Endothelial cell of umbilical vein (primary cell): ENCODE results near the gene TGFBR3. TPM values are rescaled to one million over a fixed set of nuclear protein-coding genes. Genes with fewer than 3 reads are reported as not detected.

Experiments used
- BruUV-seq: library from RNA; stranded (reverse); fragments of 400-500 nt; replicated peaks from 2 replicates; lab custom pipeline; 2021; lab: Mats Ljungman, UMichigan
- CTCF ChIA-PET: fragments of 300-600, 350-600 bp; sonication (Branson Sonifier 250); formaldehyde crosslinking; loops from one replicate; lab custom pipeline; 2021; ENCODE audit warnings: antibody characterized with exemption, inconsistent platforms; lab: Charles Lee
- POLR2A ChIA-PET: fragments of 300-600, 350-600 bp; sonication (Branson Sonifier 250); formaldehyde crosslinking; loops from one replicate; lab custom pipeline; 2021; ENCODE audit warnings: antibody characterized with exemption, inconsistent platforms; lab: Charles Lee
- DNase-seq: peaks from one replicate; pipeline ENCODE4 v3.0.0-alpha.2; 2011; ENCODE audit warnings: low read depth, low spot score
- FAIRE-seq: peaks from 2 replicates; lab custom pipeline; 2011; peaks lifted over from hg19 to GRCh38; lab: Jason Lieb, UNC
- H2AFZ ChIP-seq: 2 replicates; pipeline ENCODE4 v1.6.0; 2012; ENCODE audit warnings: low read depth, low read length, control low read depth, inconsistent platforms
- H3K27ac ChIP-seq: 2 replicates; pipeline ENCODE4 v1.5.1; 2011; ENCODE audit warnings: low read depth, mild to moderate bottlenecking, control low read depth, low read length, moderate library complexity; ENCODE audit not compliant: insufficient read depth
- H3K27me3 ChIP-seq, 2 experiments: 2 replicates each; pipeline versions ENCODE4 v1.6.0 to v1.6.1; 2011; ENCODE audit warnings: low read length in 2 of 2, mixed read lengths in 1 of 2; ENCODE audit not compliant: control insufficient read depth in 2 of 2, insufficient read depth in 2 of 2
- H3K36me3 ChIP-seq, 2 experiments: 2 replicates in 1 of 2; 3 replicates in 1 of 2; pipeline ENCODE4 v1.5.1; 2011; ENCODE audit warnings: low read length in 2 of 2, mild to moderate bottlenecking in 1 of 2, moderate library complexity in 1 of 2; ENCODE audit not compliant: control insufficient read depth in 2 of 2, insufficient read depth in 2 of 2; ENCODE audit errors: extremely low read depth in 1 of 2
- H3K4me1 ChIP-seq: 3 replicates; pipeline ENCODE4 v1.5.1; 2011; ENCODE audit warnings: mild to moderate bottlenecking, low read length; ENCODE audit not compliant: control insufficient read depth, insufficient read depth; ENCODE audit errors: extremely low read depth
- H3K4me2 ChIP-seq: 2 replicates; pipeline ENCODE4 v1.6.1; 2011; ENCODE audit warnings: low read length, control low read depth, mixed read lengths; ENCODE audit not compliant: insufficient read depth
- H3K4me3 ChIP-seq, 3 experiments: fragments of 200-600 bp in 1 of 3; sonication (generic), shearing (Covaris generic) in 1 of 3; replicated peaks in 1 of 3; 2 replicates each; pipeline ENCODE4 v1.5.1; 2011 to 2016; ENCODE audit warnings: control low read depth in 3 of 3, low read length in 3 of 3, mild to moderate bottlenecking in 2 of 3, inconsistent platforms in 1 of 3, low read depth in 1 of 3, moderate library complexity in 1 of 3; ENCODE audit not compliant: insufficient read depth in 1 of 3
- H3K79me2 ChIP-seq: 2 replicates; pipeline ENCODE4 v1.6.0; 2012; ENCODE audit warnings: low read length, inconsistent platforms; ENCODE audit not compliant: control insufficient read depth, insufficient read depth
- H3K9ac ChIP-seq: replicated peaks from 2 replicates; pipeline ENCODE3; 2011; ENCODE audit warnings: low read length, control low read depth; ENCODE audit not compliant: insufficient read depth; ENCODE audit errors: extremely low read depth
- H3K9me1 ChIP-seq: replicated peaks from 3 replicates; pipeline ENCODE4 v1.6.0; 2011; ENCODE audit warnings: mild to moderate bottlenecking, low read length; ENCODE audit not compliant: control insufficient read depth, insufficient read depth; ENCODE audit errors: extremely low read depth
- H3K9me3 ChIP-seq: replicated peaks from 2 replicates; pipeline ENCODE4 v1.5.1; 2012; ENCODE audit warnings: low read length, inconsistent platforms; ENCODE audit not compliant: control insufficient read depth, insufficient read depth
- H4K20me1 ChIP-seq: replicated peaks from 2 replicates; pipeline ENCODE3; 2011; ENCODE audit warnings: mild to moderate bottlenecking, low read length; ENCODE audit not compliant: control insufficient read depth, insufficient read depth; ENCODE audit errors: extremely low read depth
- CTCF ChIP-seq, 2 donors: IDR thresholded peaks; 1 replicate in 1 of 2; 2 replicates in 1 of 2; pipeline ENCODE4 v1.5.1; 2011; ENCODE audit warnings: low read length in 2 of 2, mild to moderate bottlenecking in 2 of 2, moderate library complexity in 2 of 2, control low read depth in 1 of 2, inconsistent platforms in 1 of 2, low read depth in 1 of 2; ENCODE audit not compliant: insufficient read depth in 1 of 2; ENCODE audit errors: extremely low read depth in 1 of 2
- EZH2 ChIP-seq: IDR thresholded peaks from 2 replicates; pipeline ENCODE4 v1.6.1; 2012; ENCODE audit warnings: borderline replicate concordance, low read depth, mild to moderate bottlenecking, moderate library complexity, low read length, inconsistent platforms; ENCODE audit not compliant: severe bottlenecking
- FOS ChIP-seq: IDR thresholded peaks from 2 replicates; pipeline ENCODE4 v1.6.1; 2011; ENCODE audit warnings: mild to moderate bottlenecking, low read length, moderate library complexity, borderline replicate concordance; ENCODE audit not compliant: insufficient read depth
- GATA2 ChIP-seq: IDR thresholded peaks from 2 replicates; pipeline ENCODE4 v1.7.0; 2011; ENCODE audit warnings: low read depth, mild to moderate bottlenecking, moderate library complexity, mixed read lengths, low read length; ENCODE audit not compliant: insufficient read length, insufficient read depth
- JUN ChIP-seq: IDR thresholded peaks from 2 replicates; pipeline ENCODE4 v1.6.1; 2011; ENCODE audit warnings: borderline replicate concordance, low read depth; ENCODE audit not compliant: insufficient read length, insufficient read depth
- MAX ChIP-seq: IDR thresholded peaks from 2 replicates; pipeline ENCODE4 v1.6.1; 2011; ENCODE audit not compliant: insufficient read depth, insufficient read length
- MYC ChIP-seq: IDR thresholded peaks from one replicate; pipeline ENCODE4 v1.6.1; 2011; ENCODE audit warnings: mild to moderate bottlenecking, low read depth, low read length
- POLR2A ChIP-seq: IDR thresholded peaks from 2 replicates; pipeline ENCODE4 v1.6.1; 2012; ENCODE audit warnings: low read depth, mild to moderate bottlenecking, control low read depth, low read length
- POLR2AphosphoS5 ChIP-seq: IDR thresholded peaks from 2 replicates; pipeline ENCODE4 v1.6.1; 2012; ENCODE audit warnings: low read depth, mild to moderate bottlenecking, control low read depth, low read length, moderate library complexity; ENCODE audit not compliant: insufficient read depth
- dilution Hi-C: fragments of 300-500 bp; cut with MboI; formaldehyde crosslinking; loops from one replicate; pipeline ENCODE4 v1.15.0; 2019; ENCODE audit warnings: low sequenced_read_pairs; ENCODE audit not compliant: extremely low pct_ligation_motif_present
- intact Hi-C: fragments of 100-400 bp; cut with micrococcal nuclease; formaldehyde crosslinking; loops from one replicate; pipeline ENCODE4 v1.10.0; 2022
- polyA plus RNA-seq, 4 experiments: library from polyadenylated mRNA; depleted of rRNA in 3 of 4; stranded (reverse) in 3 of 4; unstranded in 1 of 4; fragments of >200 nt; gene quantifications; 2 replicates each; pipeline versions ENCODE4 v1.2.1 to v1.2.3, GENCODE V29; 2011 to 2012; ENCODE audit warnings: missing spikeins in 1 of 4
- total RNA-seq: library from RNA; stranded (reverse); gene quantifications from 2 replicates; pipeline ENCODE4 v1.2.3, GENCODE V29; 2021

TGFBR3 gene
- total and polyA plus RNA-seq, 2 donors (not counting 3 experiments of a cell fraction or from before 2014, with no cell fraction given): 8.0 to 13.4 TPM

- POLR2A ChIA-PET: no interaction called here
- no peak for TF ChIP-seq EZH2
- no peak for TF ChIP-seq POLR2A
- no peak for TF ChIP-seq JUN
- no peak for TF ChIP-seq CTCF (IDR thresholded peaks at IDR 0.05; ENCODE audit: extremely low read depth in 1 of 2, insufficient read depth in 1 of 2, low read depth in 1 of 2, low read length in 2 of 2)
- TF ChIP-seq MAX: no peak
- TF ChIP-seq MYC: no peak
- no peak for TF ChIP-seq GATA2
- TF ChIP-seq POLR2AphosphoS5: no peak
- no peak for TF ChIP-seq FOS
- Histone ChIP-seq H3K4me1 (peaks cover 2% of the 10 kb centered on the region), H3K79me2 (no peaks in the 10 kb centered on the region), H3K36me3 (peaks cover 0 to 2% of the 10 kb centered on the region in 2 experiments), H2AFZ (no peak overlapping the region), H3K27me3 (no peaks in the 10 kb centered on the region), H3K4me2 (no peak overlapping the region), H3K9me1 (no peaks in the 10 kb centered on the region), H3K4me3 (no peak overlapping the region), H3K27ac (no peak overlapping the region), H3K9ac (no peak overlapping the region), H3K9me3 (no peaks in the 10 kb centered on the region), H4K20me1 (no peaks in the 10 kb centered on the region)
- DNase-seq (no peak), FAIRE-seq (no peak)
- dilution Hi-C loops (no loop called here), intact Hi-C loops (no loop called here)
- CTCF ChIA-PET: interaction anchor here (1.1 to 1.4 kb wide), 2 partner anchors 89 to 142 kb away, joined by 3 to 4 read pairs; no protein-coding TSS in a partner anchor
- no TSS peak for BruUV-seq
Measured at GRCh38 chr1:91741906-91742305, 144.0 kb downstream of the TGFBR3 start.
